Suppressor macrophage (primary cell): Measurements from ENCODE around the gene UBE2D4.
"Not testable (repeated sequence)": the region's sequence is repeated elsewhere in the genome, so short reads cannot be mapped to it uniquely, and the experiment has no call there.

ENCODE experiments used
- DNase-seq, 4 experiments: peaks; one replicate each; pipeline ENCODE4 v3.0.0-alpha.2; 2020 to 2022

Gene UBE2D4

GRCh38 chr7:43968172-43969040 is 42.2 kb downstream of the UBE2D4 start:
- not testable (repeated sequence) for DNase-seq

- DNase-seq: not testable (repeated sequence)
Measured at GRCh38 chr7:43969586-43969985, 43.4 kb downstream of the UBE2D4 start.

GRCh38 chr7:43970698-43971097 is 44.5 kb downstream of the UBE2D4 start:
- not testable (repeated sequence) for DNase-seq

GRCh38 chr7:43974033-43974573 is 47.9 kb downstream of the UBE2D4 start:
- DNase-seq: not testable (repeated sequence)

- not testable (repeated sequence) for DNase-seq
Measured at GRCh38 chr7:43974725-43975482, 48.7 kb downstream of the UBE2D4 start.

GRCh38 chr7:43977525-43977924 is 51.3 kb downstream of the UBE2D4 start:
- DNase-seq: no peak

GRCh38 chr7:43978102-43978501 is 51.9 kb downstream of the UBE2D4 start:
- not testable (repeated sequence) for DNase-seq

- not testable (repeated sequence) for DNase-seq
Measured at GRCh38 chr7:43982848-43983247, 56.6 kb downstream of the UBE2D4 start.

- not testable (repeated sequence) for DNase-seq
Measured at GRCh38 chr7:43983736-43984135, 57.5 kb downstream of the UBE2D4 start.

- peak; percentile 45 to 82 (median 66) for DNase-seq
Measured at GRCh38 chr7:43985904-43986864, 59.9 kb downstream of the UBE2D4 start.

GRCh38 chr7:43987476-43987875 is 61.2 kb downstream of the UBE2D4 start:
- DNase-seq: not testable (repeated sequence)

- not testable (repeated sequence) for DNase-seq
Measured at GRCh38 chr7:43990011-43990585, 63.9 kb downstream of the UBE2D4 start.

GRCh38 chr7:43990829-43991228 is 64.6 kb downstream of the UBE2D4 start:
- not testable (repeated sequence) for DNase-seq

GRCh38 chr7:43992896-43993295 is 66.7 kb downstream of the UBE2D4 start:
- not testable (repeated sequence) for DNase-seq

- not testable (repeated sequence) for DNase-seq
Measured at GRCh38 chr7:43994681-43995080, 68.4 kb downstream of the UBE2D4 start.

- not testable (repeated sequence) for DNase-seq
Measured at GRCh38 chr7:43997532-43997931, 71.3 kb downstream of the UBE2D4 start, which contains the start of gene SPDYE1. Gene SPDYE1, plus strand, starts transcription at chr7:43997897. Its CDS starts 2,053 bp downstream, at chr7:43999950.
